Measurements from ENCODE around the gene TEX2. TPM values are rescaled to one million over a fixed set of nuclear protein-coding genes. Genes with fewer than 3 reads are reported as not detected.

TEX2 gene
- total and polyA plus RNA-seq, 9 of the 15 experiments (the other 6 are each of a cell fraction or from before 2014, with no cell fraction given), result 4.1 to 27.6 (median 19.3) TPM

- Histone ChIP-seq H3K79me2 (ENCODE audit: control insufficient read depth, insufficient read depth, low read length) (peaks cover 97% of the 10 kb centered on the region), H4K20me1 (replicated peaks; ENCODE audit: control insufficient read depth, insufficient read depth, low read length) (peaks cover 14% of the 10 kb centered on the region; the same call in 1 of the 2 replicates), H3K4me2 (ENCODE audit: insufficient read depth, low read length) (no peak overlapping the region), H2AFZ (ENCODE audit: low read depth, low read length) (no peak overlapping the region), H3K27me3 (ENCODE audit: control insufficient read depth in 2 of 2, insufficient read depth in 2 of 2, low read length in 2 of 2) (no peaks in the 10 kb centered on the region), H3K36me3 (ENCODE audit: control insufficient read depth, insufficient read depth, low read length) (peaks cover 10% of the 10 kb centered on the region; the same call in 1 of the 3 replicates), H3K9me3 (replicated peaks; ENCODE audit: control insufficient read depth, insufficient read depth, low read depth, low read length) (no peaks in the 10 kb centered on the region; the same call in 1 of the 2 replicates), H3K4me1 (replicated peaks in 1 of 2; ENCODE audit: control insufficient read depth in 2 of 2, insufficient read depth in 2 of 2, low read length in 2 of 2) (peaks cover under 1 to 30% of the 10 kb centered on the region in 2 experiments; a peak in 4 of 5 replicates), H3K4me3 (no peak overlapping the region), H3K9ac (ENCODE audit: insufficient read depth in 1 of 2, low read depth in 2 of 2, low read length in 2 of 2) (no peak overlapping the region), H3K27ac (ENCODE audit: extremely low read depth, low read depth, low read length) (no peak overlapping the region), H3K9me1 (ENCODE audit: control insufficient read depth, insufficient read depth, low read length) (no peaks in the 10 kb centered on the region)
- in situ Hi-C loops (cut with MboI), result no loop called here
- FAIRE-seq (no peak), ATAC-seq (no peak), DNase-seq (ENCODE audit: extremely low read depth in 1 of 4, low spot score in 3 of 4) (no peak)
- intact Hi-C loops (cut with micrococcal nuclease), result no loop called here
- ChIA-PET CTCF (ENCODE audit: low intra/inter-chr PET ratio) (no interaction called here), POLR2A (interaction anchor here (1.5 kb wide), 1 partner anchor 16 kb away, joined by 7 read pairs; no protein-coding TSS in a partner anchor)
- TF ChIP-seq FOSL1 (tag; conservative IDR thresholded peaks at IDR 0.05) (0 out of 2 replicates have a peak, but pooled peaks have one; percentile 19), ZNF395 (CRISPR knock-in tag; IDR thresholded peaks at IDR 0.05) (no peak), GABPA (tag; conservative IDR thresholded peaks at IDR 0.05; ENCODE audit: low read depth) (no peak), POLR2G (IDR thresholded peaks at IDR 0.05; ENCODE audit: low read depth, low read length) (no peak), MECOM (CRISPR knock-in tag; IDR thresholded peaks at IDR 0.05) (no peak), SAFB2 (IDR thresholded peaks at IDR 0.05; ENCODE audit: borderline replicate concordance, low read depth, low read length, severe bottlenecking) (no peak), ATF3 (IDR thresholded peaks at IDR 0.05) (peak; percentile 20; the same call in 1 of the 2 replicates), ATF3 (CRISPR knock-in tag; conservative IDR thresholded peaks at IDR 0.05) (no peak), MEIS2 (IDR thresholded peaks at IDR 0.05; ENCODE audit: partially characterized antibody) (peak; percentile 60), SOX6 (IDR thresholded peaks at IDR 0.05) (peak; percentile 35; the same call in 1 of the 2 replicates), PBX2 (CRISPR knock-in tag; IDR thresholded peaks at IDR 0.05; ENCODE audit: low read depth) (no peak), PBX2 (tag; conservative IDR thresholded peaks at IDR 0.05; ENCODE audit: low read depth) (0 out of 2 replicates have a peak, but pooled peaks have one; percentile 34)
- WGBS (ENCODE audit: insufficient coverage, low coverage, missing lambda C conversion rate), result 47% methylated on average over 9 of the region's 9 CpGs
- BruUV-seq (replicated peaks), result no TSS peak
Measured at GRCh38 chr17:64256913-64257807, 5.9 kb downstream of the TEX2 start.
